Activated T-cell treated with anti-CD3 and anti-CD28 coated beads, Interleukin-2, amount 50 U/mL, for 4 hours (primary cell): ENCODE data around the gene CRYBB2. TPM values are rescaled to one million over a fixed set of nuclear protein-coding genes. Genes with fewer than 3 reads are reported as not detected.
A peak's percentile ranks its signal among the peaks of the same experiment; 100 is the strongest.
"Not testable (repeated sequence)": the region's sequence is repeated elsewhere in the genome, so short reads cannot be mapped to it uniquely, and the experiment has no call there.

Source experiments
- ATAC-seq, 2 donors: fragments of 200-7000 bp; cut with Tn5 transposase; one replicate each; pipeline ENCODE4 v1.10.0; 2021
- DNase-seq: peaks from one replicate; pipeline ENCODE4 v3.0.0-alpha.2; 2020
- H3K27me3 Mint-ChIP-seq: one replicate; pipeline ENCODE4 v1.8.0; 2021; ENCODE audit warnings: low read depth, mixed read lengths
- H3K36me3 Mint-ChIP-seq: one replicate; pipeline ENCODE4 v1.8.0; 2022; ENCODE audit warnings: mixed read lengths; ENCODE audit not compliant: insufficient read depth
- H3K4me1 Mint-ChIP-seq: one replicate; pipeline ENCODE4 v1.8.0; 2021; ENCODE audit warnings: low read depth, mixed read lengths
- H3K4me3 Mint-ChIP-seq: one replicate; pipeline ENCODE4 v1.8.0; 2021; ENCODE audit warnings: mild to moderate bottlenecking, moderate library complexity, mixed read lengths
- H3K9me3 Mint-ChIP-seq: one replicate; pipeline ENCODE4 v1.8.0; 2021; ENCODE audit warnings: mixed read lengths
- total RNA-seq, 3 donors: library from RNA; stranded (reverse); gene quantifications; one replicate each; pipeline ENCODE4 v1.2.1, GENCODE V29; 2021

CRYBB2 gene
- total RNA-seq, 3 donors from 2014 or later, result 0.58 TPM; not detected in 2

DNA sequence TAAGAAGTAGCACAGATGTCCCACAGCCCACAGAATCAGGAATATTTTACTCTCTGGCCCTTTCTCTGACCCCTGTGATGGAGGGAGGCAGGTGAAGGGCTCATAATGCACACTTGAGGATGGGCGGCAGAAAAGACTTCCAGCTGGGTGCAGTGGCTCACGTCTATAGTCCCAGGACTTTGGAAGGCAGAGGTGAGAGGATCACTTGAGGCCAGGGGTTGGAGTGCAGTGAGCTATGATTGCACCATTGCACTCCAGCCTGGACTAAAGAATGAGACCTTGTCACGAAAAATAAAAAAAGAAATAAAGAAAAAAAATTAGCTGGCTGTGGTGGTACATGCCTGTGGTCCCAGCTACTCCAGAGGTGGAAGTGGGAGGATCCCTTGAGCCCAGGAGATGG, 33.3 kb upstream of the CRYBB2 start:
- no peak for ATAC-seq
- Mint-ChIP-seq H3K4me3 (no peak overlapping the region), H3K36me3 (peaks cover 7% of the 10 kb centered on the region), H3K27me3 (no peaks in the 10 kb centered on the region), H3K4me1 (no peaks in the 10 kb centered on the region), H3K9me3 (no peaks in the 10 kb centered on the region)
- DNase-seq, result no peak

DNA sequence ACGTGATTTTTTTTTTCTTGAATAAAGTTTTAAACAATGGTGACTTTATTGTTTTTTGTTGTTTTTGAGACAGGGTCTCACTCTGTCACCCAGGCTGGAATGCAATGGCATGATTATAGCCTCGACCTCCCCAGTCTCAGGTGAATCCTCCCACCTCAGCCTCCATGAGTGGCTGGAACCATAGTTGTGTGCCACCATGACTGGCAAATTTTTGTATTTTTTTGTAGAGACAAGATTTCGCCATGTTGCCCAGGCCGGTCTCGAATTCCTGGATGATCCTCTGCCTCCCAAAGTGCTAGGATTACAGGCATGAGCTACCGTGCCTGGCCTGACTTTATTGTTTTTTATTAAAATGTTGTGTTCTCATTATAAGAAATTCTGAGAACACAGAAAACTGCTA, 32.0 kb upstream of the CRYBB2 start:
- ATAC-seq (no peak), DNase-seq (no peak)
- Mint-ChIP-seq H3K4me1 (no peaks in the 10 kb centered on the region), H3K4me3 (no peak overlapping the region), H3K36me3 (peaks cover under 1% of the 10 kb centered on the region), H3K9me3 (no peaks in the 10 kb centered on the region), H3K27me3 (no peaks in the 10 kb centered on the region)

DNA sequence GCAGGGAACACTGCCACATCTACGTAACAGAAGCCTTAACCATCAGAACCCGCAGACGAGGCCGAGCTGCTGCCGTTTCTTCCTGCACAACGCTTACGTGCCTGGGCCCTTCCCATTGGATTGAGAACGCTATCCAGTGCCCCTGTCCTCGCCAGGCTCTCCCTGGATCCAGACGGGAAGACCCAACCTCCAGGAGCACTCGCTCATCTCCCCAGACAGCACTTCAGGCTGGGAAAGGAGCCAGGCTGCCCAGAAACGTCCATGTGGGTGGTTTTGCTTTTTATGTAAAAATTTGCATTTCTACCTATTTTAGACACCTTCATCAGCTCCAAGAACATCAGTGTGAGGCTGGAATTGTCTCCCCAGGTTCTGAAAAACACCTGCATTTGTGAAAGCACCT, 27.0 kb upstream of the CRYBB2 start:
- H3K27me3 Mint-ChIP-seq, result no peaks in the 10 kb centered on the region
- H3K4me3 Mint-ChIP-seq, result no peak overlapping the region
- H3K36me3 Mint-ChIP-seq, result peaks cover 3% of the 10 kb centered on the region
- ATAC-seq, result no peak
- no peak for DNase-seq
- no peaks in the 10 kb centered on the region for H3K9me3 Mint-ChIP-seq
- H3K4me1 Mint-ChIP-seq, result no peaks in the 10 kb centered on the region

DNA sequence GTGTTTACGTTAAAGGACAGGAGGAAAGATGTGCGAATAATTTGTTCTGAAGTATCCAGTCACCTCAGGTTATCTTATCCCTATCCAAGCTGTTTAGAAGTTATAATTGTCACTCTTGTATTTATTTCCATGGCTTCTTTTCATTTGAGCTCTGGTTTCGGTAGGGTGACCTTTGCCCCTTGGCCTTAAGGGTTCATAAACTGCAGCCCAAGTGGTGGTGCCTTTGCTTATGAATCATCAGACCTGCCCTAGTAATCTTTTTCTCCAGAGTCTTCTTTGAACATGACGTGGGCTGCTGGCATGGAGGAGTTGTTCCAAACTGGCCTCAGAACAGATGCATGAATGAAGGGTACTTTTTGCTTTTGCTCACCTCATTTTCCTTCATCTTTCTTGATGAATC, 26.3 kb upstream of the CRYBB2 start:
- no peak for DNase-seq
- Mint-ChIP-seq H3K27me3 (no peaks in the 10 kb centered on the region), H3K4me1 (no peaks in the 10 kb centered on the region), H3K9me3 (no peaks in the 10 kb centered on the region), H3K36me3 (peaks cover 3% of the 10 kb centered on the region), H3K4me3 (no peak overlapping the region)
- ATAC-seq, result no peak

DNA sequence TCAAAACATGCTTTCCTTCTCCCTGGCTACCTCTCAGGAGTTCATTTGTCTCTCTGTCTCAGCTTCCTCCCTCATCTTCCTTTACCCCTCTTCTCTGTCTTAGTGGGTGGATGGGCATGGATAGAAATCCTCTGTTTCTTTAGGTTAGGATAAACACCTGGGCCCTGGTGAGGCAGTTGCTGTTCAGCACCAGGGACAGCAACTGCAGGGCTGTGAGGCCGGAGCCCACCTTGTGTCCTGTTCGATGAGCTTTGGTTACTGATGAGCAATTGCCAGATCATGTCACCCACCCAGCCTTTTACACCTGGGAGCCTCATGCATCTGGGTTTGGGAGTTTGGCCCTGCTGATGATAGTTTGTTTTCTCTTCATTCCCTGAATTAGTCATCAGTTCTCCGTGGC, 25.9 kb upstream of the CRYBB2 start:
- H3K9me3 Mint-ChIP-seq, result no peaks in the 10 kb centered on the region
- ATAC-seq (no peak), DNase-seq (no peak)
- H3K4me3 Mint-ChIP-seq, result no peak overlapping the region
- H3K4me1 Mint-ChIP-seq, result no peaks in the 10 kb centered on the region
- H3K27me3 Mint-ChIP-seq, result no peaks in the 10 kb centered on the region
- peaks cover 3% of the 10 kb centered on the region for H3K36me3 Mint-ChIP-seq

DNA sequence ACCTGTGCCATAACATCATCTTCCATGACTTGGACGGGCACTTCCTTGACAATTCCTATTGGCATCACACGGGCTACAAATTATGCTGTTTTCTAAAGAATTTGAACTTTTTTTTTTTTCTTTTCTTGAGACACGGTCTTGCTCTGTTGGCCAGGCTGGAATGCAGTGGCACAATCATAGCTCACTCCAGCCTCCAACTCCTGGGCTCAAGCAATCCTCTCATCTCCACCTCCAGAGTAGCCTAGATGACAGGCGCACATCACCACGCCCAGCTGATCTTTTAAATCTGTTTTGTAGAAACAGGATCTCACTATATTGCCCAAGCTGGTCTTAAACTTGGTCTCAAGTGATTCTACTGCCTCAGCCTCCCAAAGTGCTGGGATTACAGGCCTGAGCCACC, 23.1 kb upstream of the CRYBB2 start:
- ATAC-seq (no peak), DNase-seq (no peak)
- no peaks in the 10 kb centered on the region for H3K27me3 Mint-ChIP-seq
- H3K36me3 Mint-ChIP-seq, result peaks cover 3% of the 10 kb centered on the region
- H3K4me3 Mint-ChIP-seq, result no peak overlapping the region
- H3K9me3 Mint-ChIP-seq, result no peaks in the 10 kb centered on the region
- H3K4me1 Mint-ChIP-seq, result no peaks in the 10 kb centered on the region

DNA sequence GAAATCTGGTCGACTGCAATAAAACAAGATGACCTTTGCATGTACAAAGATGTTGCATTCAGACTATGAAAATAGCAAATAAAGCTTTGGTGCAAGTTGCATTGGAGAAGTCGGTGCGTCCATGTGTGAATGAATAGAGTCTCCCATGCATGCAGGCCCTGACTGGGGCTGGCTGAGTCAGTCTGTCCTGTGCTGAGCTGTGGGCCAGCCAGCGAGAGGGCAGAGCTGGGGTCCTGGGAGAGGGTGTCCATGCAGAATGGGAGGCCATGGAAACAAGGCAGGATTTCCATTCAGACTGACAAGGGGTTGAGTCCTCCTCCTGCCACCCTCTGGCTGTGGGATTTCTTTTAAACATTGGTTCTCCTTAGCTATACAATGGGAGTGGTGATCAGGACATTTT, 22.1 kb upstream of the CRYBB2 start:
- Mint-ChIP-seq H3K27me3 (no peaks in the 10 kb centered on the region), H3K9me3 (no peaks in the 10 kb centered on the region), H3K4me3 (no peak overlapping the region), H3K4me1 (no peaks in the 10 kb centered on the region), H3K36me3 (peaks cover 3% of the 10 kb centered on the region)
- no peak for ATAC-seq
- DNase-seq, result no peak

DNA sequence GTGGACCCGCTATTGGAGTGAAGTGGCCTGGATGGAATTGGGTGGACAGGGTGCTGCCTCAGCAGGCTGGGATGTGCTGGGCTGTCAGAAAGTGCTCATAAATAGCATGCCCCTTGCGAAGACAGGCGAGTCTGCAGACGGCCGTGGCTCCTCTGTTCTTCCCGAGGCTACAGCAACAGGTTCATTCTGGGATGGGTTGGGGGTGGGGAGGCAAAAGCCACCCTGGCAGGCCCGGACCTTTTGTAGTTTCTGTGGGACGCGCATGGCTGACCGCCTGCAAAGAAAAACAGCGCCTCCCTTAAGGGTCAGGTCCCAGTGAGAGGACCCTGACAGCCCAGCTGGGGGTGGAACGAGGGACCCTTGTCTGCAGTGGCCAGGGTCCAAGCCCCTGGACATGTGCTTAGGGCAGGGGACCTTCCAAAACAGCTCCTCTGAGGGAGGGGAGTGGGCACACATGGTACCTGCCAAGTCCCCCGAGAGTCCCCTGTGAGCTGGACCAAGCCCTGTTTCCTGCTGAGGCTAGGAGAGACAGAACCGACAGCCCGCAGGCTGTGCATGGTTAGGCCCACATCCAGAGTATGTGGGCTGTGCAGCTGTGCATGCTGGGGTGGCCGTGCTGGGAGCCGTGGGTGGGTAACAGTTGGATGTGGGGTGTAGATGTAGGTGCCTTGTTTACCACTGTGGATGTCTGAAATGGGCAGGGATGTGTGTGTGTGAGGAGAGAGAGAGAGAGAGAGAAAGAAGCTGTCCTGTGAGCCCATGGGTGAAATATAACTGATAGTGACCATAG, 19.5 kb upstream of the CRYBB2 start, which contains the start of gene CRYBB3:
TSS of gene CRYBB3 (plus strand) at position 128 of the 790 bp plus-strand sequence. CDS start 1,539 bp downstream, outside the sequence.
- H3K9me3 Mint-ChIP-seq, result no peaks in the 10 kb centered on the region
- DNase-seq (no peak), ATAC-seq (no peak)
- no peaks in the 10 kb centered on the region for H3K27me3 Mint-ChIP-seq
- H3K4me3 Mint-ChIP-seq, result no peak within 1 kb of the TSS
- no peaks in the 10 kb centered on the region for H3K36me3 Mint-ChIP-seq
- H3K4me1 Mint-ChIP-seq, result no peaks in the 10 kb centered on the region

DNA sequence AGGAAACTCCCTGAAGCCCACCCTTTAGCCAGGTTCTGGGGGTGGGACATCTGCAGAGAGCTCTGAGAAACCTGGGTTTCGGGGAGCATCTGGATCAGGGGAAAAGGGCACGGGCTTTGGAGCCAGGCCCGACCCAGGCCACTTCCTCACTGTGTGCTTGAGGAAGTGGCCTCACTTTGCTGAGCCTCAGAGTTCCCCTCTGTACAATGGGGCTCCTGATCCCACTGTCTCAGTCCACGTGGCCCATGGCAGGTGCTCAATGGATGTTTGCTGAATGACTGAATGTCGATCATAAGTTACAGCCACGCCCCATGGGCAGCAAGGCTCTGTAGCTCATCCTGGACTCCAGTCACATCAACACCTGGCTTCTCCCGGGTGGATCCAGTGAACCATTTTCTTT, 18.5 kb upstream of the CRYBB2 start:
- H3K4me1 Mint-ChIP-seq, result no peaks in the 10 kb centered on the region
- H3K36me3 Mint-ChIP-seq, result no peaks in the 10 kb centered on the region
- no peak for ATAC-seq
- no peaks in the 10 kb centered on the region for H3K9me3 Mint-ChIP-seq
- no peak overlapping the region for H3K4me3 Mint-ChIP-seq
- no peaks in the 10 kb centered on the region for H3K27me3 Mint-ChIP-seq
- no peak for DNase-seq

DNA sequence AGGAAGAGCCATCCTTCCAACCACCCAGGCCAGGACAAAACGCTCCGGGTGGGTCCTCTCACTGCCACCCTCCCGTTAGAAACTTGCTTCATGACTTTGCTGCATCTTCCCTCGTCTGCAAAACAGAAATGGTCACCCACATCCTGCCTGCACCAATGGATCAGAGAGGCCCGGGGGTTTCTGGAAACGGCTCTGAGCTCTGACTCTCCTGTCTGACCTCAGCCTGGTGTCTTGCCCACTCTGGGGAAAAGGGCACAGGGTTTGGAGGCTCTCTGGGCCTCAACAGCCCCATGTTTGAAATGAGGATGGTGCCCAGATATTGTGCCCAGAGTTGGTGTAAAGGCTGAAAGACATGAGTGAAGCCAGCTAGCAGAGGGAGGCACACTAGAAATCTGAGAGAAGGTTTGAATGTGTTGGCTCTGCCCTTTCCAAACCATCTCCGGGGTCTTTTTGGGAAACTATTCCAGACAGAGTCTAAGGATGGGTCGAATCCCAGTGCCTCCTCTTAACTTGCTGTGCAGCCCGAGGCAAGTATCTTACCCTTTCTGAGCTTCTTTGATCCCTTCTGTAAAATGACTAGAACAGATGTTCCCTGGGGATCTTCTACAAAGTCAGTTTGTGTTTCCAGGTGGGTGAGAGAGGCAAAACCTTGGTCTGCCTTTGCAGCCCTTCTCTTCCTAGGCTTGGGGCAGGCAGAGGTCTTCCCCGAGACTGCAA, 17.7 kb upstream of the CRYBB2 start:
- no peaks in the 10 kb centered on the region for H3K36me3 Mint-ChIP-seq
- ATAC-seq (no peak), DNase-seq (no peak)
- no peaks in the 10 kb centered on the region for H3K9me3 Mint-ChIP-seq
- no peaks in the 10 kb centered on the region for H3K4me1 Mint-ChIP-seq
- H3K27me3 Mint-ChIP-seq, result no peaks in the 10 kb centered on the region
- no peak overlapping the region for H3K4me3 Mint-ChIP-seq

DNA sequence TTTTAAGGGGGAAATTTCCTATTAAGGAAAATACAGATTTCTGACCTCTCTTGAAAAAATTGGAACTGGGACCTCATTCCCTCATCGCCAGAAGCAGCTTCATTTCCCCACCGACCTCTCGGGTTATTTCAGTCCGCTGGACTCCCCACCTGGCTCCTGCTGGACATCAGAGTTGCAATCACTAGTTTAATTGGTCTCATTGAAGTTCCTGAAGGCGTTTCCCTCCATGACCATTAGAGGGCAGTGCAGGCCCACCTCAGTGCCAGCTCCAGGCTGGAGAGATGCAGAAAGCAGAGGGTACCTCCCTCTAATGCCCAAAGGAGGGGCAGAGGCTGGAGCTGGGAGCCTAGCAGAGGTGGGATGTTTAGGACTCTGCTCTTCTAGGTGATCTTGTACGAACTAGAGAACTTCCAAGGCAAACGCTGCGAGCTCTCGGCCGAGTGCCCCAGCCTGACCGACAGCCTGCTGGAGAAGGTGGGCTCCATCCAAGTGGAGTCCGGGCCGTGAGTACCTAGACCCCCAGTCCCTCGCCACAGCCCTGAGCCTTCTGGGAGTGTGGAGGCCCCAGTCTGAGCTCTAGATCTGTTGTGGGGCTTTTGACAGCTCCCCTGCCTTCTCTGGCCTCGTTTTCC, 17.0 kb upstream of the CRYBB2 start:
- H3K36me3 Mint-ChIP-seq, result no peaks in the 10 kb centered on the region
- no peaks in the 10 kb centered on the region for H3K4me1 Mint-ChIP-seq
- no peak overlapping the region for H3K4me3 Mint-ChIP-seq
- DNase-seq, result peak; percentile 36
- peak; percentile 50 to 53 for ATAC-seq
- no peaks in the 10 kb centered on the region for H3K27me3 Mint-ChIP-seq
- no peaks in the 10 kb centered on the region for H3K9me3 Mint-ChIP-seq

DNA sequence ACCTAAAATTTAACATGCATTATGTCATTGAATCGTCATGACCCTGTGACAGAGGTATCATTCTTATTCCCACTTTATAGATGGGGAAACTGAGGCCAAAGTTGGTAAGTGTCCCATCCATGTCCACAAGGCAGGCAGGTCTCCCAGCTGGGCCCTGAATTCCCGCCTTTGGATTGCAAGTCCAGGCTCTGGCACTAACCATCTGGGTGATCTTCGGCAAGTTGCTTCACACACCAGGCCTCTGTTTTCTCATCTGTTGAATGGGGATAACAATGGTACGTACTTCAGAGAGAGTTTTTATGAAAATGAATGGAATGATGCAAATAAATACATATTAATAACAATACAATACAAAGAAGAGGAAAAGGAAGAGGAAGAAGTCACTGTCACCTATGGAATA, 16.4 kb upstream of the CRYBB2 start:
- Mint-ChIP-seq H3K9me3 (no peaks in the 10 kb centered on the region), H3K36me3 (no peaks in the 10 kb centered on the region), H3K4me1 (no peaks in the 10 kb centered on the region), H3K27me3 (no peaks in the 10 kb centered on the region), H3K4me3 (no peak overlapping the region)
- DNase-seq (no peak), ATAC-seq (no peak)

DNA sequence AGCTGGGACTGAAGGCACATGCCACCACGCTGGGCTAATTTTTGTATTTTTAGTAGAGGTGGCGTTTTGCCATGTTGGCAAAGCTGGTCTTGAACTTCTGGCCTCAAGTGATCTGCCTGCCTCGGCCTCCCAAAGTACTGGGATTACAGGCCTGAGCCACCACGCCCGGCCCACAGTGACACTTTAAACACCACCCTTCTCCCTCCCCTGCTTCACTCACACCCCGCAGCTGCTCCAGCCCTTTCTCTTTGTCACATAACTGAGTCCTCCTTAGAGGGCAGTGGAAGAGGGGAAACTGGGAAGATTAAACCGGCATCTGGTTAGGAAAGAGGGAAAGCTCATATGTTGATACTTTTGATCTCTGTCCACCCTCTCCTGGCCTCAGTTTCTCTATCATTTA, 14.9 kb upstream of the CRYBB2 start:
- not testable (repeated sequence) for H3K27me3 Mint-ChIP-seq, H3K4me3 Mint-ChIP-seq, H3K36me3 Mint-ChIP-seq, DNase-seq, H3K4me1 Mint-ChIP-seq, H3K9me3 Mint-ChIP-seq, ATAC-seq

DNA sequence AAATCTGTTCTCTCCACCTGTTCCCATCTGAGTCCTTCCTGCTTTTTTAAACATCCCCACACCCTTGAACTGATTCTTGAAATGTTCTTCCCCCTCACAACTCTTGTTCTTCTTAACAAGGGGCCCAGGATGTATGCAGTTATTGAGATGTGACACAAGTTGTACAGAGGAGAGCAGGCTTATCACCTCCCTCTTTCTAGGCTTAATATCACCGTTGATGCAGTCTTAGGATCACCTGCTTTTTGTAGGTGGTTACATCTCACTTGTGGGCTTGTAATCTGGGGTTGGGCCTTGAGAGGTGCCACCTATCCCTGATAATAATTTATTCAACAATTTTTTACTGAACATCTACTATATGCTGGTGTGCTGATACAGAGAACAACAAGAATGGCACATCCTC, 13.6 kb upstream of the CRYBB2 start:
- no peaks in the 10 kb centered on the region for H3K36me3 Mint-ChIP-seq
- ATAC-seq (no peak), DNase-seq (no peak)
- no peak overlapping the region for H3K4me3 Mint-ChIP-seq
- H3K9me3 Mint-ChIP-seq, result no peaks in the 10 kb centered on the region
- no peaks in the 10 kb centered on the region for H3K27me3 Mint-ChIP-seq
- no peaks in the 10 kb centered on the region for H3K4me1 Mint-ChIP-seq

DNA sequence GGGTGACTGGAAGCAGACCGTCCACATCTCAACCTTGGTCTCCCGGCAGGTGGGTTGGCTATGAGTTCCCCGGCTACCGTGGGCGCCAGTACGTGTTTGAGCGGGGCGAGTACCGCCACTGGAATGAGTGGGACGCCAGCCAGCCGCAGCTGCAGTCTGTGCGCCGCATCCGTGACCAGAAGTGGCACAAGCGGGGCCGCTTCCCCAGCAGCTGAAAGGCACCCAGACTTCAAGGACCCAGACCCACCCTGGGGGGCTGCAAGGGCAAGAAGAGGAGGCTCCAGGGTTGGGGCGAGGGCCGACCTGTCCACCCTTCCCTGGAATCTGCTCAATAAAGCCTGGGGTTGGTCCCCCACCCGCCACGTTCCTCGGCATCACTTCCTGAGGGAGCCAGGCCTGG, 12.4 kb upstream of the CRYBB2 start:
- ATAC-seq (no peak), DNase-seq (no peak)
- no peak overlapping the region for H3K4me3 Mint-ChIP-seq
- no peaks in the 10 kb centered on the region for H3K36me3 Mint-ChIP-seq
- no peaks in the 10 kb centered on the region for H3K9me3 Mint-ChIP-seq
- no peaks in the 10 kb centered on the region for H3K27me3 Mint-ChIP-seq
- no peaks in the 10 kb centered on the region for H3K4me1 Mint-ChIP-seq
